Retinal pigment epithelial cell (primary cell): Measurements from ENCODE around the gene BMP15.

Experiments
- DNase-seq: peaks from one replicate; pipeline ENCODE4 v3.0.0-alpha.2; 2010; ENCODE audit warnings: low read depth
- H3K4me3 ChIP-seq: 2 replicates; pipeline ENCODE4 v1.5.1; 2011; ENCODE audit warnings: mild to moderate bottlenecking, low read length, control low read depth, moderate library complexity
- TF ChIP-seq, protein P1 (sequence below): conservative IDR thresholded peaks from 2 replicates; pipeline ENCODE4 v1.5.1; 2011; ENCODE audit warnings: low read depth, low read length, control low read depth, inconsistent platforms

The BMP15 gene

DNA sequence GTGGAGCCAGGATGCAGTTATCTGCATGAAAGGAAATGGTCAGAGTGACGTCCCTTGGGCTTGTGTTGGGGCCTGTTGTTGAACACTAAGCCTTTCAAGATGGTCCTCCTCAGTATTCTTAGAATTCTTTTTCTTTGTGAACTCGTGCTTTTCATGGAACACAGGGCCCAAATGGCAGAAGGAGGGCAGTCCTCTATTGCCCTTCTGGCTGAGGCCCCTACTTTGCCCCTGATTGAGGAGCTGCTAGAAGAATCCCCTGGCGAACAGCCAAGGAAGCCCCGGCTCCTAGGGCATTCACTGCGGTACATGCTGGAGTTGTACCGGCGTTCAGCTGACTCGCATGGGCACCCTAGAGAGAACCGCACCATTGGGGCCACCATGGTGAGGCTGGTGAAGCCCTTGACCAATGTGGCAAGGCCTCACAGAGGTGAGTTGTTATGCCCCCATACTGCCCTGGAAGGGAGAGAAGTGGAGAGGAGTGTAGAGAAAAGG is at the start of gene BMP15:
Gene BMP15, plus strand, starts transcription at position 51 of the 492 bp plus-strand sequence. Its CDS starts 49 bp downstream, at position 100.
- DNase-seq, result no peak
- no peak within 1 kb of the TSS for H3K4me3 ChIP-seq
- TF ChIP-seq, protein P1, sequence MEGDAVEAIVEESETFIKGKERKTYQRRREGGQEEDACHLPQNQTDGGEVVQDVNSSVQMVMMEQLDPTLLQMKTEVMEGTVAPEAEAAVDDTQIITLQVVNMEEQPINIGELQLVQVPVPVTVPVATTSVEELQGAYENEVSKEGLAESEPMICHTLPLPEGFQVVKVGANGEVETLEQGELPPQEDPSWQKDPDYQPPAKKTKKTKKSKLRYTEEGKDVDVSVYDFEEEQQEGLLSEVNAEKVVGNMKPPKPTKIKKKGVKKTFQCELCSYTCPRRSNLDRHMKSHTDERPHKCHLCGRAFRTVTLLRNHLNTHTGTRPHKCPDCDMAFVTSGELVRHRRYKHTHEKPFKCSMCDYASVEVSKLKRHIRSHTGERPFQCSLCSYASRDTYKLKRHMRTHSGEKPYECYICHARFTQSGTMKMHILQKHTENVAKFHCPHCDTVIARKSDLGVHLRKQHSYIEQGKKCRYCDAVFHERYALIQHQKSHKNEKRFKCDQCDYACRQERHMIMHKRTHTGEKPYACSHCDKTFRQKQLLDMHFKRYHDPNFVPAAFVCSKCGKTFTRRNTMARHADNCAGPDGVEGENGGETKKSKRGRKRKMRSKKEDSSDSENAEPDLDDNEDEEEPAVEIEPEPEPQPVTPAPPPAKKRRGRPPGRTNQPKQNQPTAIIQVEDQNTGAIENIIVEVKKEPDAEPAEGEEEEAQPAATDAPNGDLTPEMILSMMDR, result no peak

DNA sequence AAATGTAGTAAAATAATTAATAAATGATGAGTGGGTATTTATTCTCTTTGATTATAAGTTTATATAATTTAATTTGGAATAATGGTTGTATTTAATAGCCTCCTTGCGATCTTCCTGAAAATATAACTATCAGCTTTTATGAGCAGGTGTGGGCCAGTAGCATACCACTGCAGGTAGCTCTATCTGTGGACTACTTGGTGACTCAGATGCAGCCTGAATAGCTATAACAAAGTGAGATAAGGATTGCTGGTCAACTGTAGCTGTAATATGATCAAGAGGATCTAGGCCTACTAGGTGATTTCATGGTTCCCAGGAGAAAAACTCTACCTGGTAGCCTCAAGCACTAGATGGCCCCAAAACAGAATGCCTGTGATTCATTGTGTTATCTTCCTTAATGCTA is 47.1 kb upstream of the BMP15 start:
- no peak overlapping the region for H3K4me3 ChIP-seq
- TF ChIP-seq, protein P1, result no peak
- no peak for DNase-seq

DNA sequence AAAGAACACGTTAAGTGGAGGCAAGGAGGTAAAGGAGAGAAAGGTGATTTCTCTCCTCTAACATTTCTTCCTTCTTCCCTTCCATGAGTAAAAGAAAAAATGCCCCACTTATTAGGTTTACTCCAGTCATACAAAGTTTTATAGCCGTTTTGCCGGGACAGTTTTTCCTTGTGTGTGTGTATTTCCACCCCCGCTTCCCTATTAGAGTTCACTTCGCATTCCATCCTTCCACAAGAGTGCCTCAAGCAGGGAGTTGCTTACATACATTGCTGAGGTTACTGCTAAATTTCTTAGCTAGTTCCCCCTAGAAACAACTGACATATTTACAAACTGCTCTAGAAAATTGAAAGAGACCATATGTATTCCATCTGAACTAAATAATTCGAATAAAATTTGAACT is 45.2 kb upstream of the BMP15 start:
- H3K4me3 ChIP-seq, result no peak overlapping the region
- DNase-seq, result no peak

DNA sequence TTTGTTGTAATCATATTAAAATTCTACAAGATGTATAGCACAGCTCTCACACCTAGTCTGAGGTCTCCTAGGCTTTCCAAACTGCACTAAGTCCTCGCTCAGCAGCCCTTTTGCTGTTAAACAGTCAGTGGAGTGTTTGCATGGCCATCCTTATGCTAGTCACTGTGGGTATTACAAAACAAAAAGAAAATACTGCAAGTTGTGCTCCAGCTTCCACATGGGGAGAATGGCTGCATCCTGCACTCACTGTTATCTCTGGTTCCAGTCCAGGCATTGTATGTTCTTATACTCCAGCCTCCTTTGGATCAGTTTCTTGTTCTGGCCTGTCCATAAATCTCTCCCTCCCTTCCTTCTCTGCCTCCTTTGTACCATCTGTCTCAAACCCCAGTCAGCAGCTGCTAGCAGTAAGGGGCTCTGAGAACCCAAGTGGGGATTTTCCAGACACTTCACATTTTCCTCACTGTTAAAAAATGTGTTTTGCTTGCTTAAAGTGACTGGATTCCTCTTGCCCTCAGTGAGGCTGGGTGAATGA is 38.5 kb upstream of the BMP15 start:
- H3K4me3 ChIP-seq, result no peak overlapping the region
- no peak for DNase-seq
- TF ChIP-seq, protein P1, result no peak

More for the DNA sequence above, 45.2 kb upstream of the BMP15 start:
- TF ChIP-seq, protein P1, result no peak

DNA sequence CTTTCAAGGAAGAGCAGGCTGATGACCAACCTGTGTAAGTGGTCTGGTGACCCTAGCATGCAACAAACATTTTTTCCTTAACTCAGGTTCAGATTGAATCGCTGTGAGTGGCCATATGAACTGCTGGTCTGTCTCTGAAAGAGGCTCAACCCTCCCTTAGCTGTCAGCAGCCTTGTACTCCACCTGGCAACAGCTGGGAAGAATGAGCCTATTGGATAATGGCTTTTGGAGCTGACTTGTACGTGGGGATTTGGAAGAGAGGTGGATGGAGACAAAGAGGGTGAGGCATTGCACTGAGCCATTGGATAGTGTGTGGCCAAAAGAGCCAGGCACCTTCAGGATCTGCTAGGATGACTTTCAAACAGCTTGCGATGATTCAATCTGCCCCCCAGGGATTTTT is 35.7 kb upstream of the BMP15 start:
- no peak overlapping the region for H3K4me3 ChIP-seq
- TF ChIP-seq, protein P1, result no peak
- no peak for DNase-seq

DNA sequence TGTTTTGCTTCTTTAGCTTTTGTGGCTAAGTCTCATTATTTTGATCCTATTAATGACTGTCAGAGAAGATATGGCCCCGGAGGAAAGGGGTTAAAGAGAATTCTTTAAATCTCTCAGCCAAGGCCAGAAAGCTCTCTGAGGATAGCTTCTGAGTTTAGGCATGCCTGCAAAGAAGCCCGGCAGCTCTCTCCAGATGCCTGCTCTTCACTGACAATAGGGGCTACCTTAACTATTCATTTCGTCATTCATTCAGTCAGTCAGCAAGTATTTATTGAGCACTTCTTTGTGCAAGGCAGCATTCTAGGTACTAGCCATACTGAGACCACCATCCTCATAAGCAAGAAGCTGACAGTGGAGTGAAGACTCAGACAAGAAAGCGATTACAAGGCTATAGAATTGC is 34.0 kb upstream of the BMP15 start:
- TF ChIP-seq, protein P1, result no peak
- no peak overlapping the region for H3K4me3 ChIP-seq
- no peak for DNase-seq

DNA sequence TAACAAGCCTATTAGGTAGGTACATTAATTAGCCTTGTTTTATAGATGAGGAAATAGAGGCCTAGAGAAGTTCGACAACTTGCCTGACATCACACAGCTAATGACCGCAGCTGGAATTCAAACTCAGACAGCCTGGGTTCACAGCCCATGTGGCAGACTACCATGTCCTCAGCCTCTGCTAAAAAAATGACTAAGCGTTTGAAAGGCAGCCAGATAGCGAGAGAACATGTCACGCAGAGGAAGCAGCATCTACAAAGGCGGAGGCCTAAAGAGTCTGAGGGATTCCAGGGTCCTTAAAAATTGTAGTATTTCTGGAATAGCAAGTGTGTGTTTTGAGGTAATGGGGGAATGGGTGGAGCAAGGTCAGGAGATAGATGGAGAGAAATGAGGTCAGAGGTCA is 33.2 kb upstream of the BMP15 start:
- TF ChIP-seq, protein P1, result no peak
- DNase-seq, result no peak
- H3K4me3 ChIP-seq, result no peak overlapping the region
